ENCODE measurements around the gene DICER1.
"Not testable (repeated sequence)": the region's sequence is repeated elsewhere in the genome, so short reads cannot be mapped to it uniquely, and the experiment has no call there.

Gene DICER1

GRCh38 chr14:95182379-95182778, 25.1 kb upstream of the DICER1 start:
- Histone ChIP-seq H3K79me2 (ENCODE audit: low read length) (no peaks in the 10 kb centered on the region), H2AFZ (ENCODE audit: low read length) (no peak overlapping the region), H3K4me3 (ENCODE audit: low read length) (no peak overlapping the region), H3K4me1 (ENCODE audit: low read length) (no peaks in the 10 kb centered on the region), H4K20me1 (ENCODE audit: insufficient read depth, low read length) (no peaks in the 10 kb centered on the region), H3K9me3 (replicated peaks; ENCODE audit: insufficient read depth, low read length) (no peaks in the 10 kb centered on the region), H3F3A (ENCODE audit: insufficient read depth, low read length) (no peaks in the 10 kb centered on the region), H3K9ac (ENCODE audit: low read length) (no peak overlapping the region), H3K36me3 (replicated peaks; ENCODE audit: insufficient read depth, low read length) (no peaks in the 10 kb centered on the region), H3K27ac (ENCODE audit: low read length) (no peak overlapping the region), H3K9me2 (replicated peaks; ENCODE audit: insufficient read depth, low read length) (no peaks in the 10 kb centered on the region), H3K27me3 (replicated peaks; ENCODE audit: insufficient read depth, low read length) (no peaks in the 10 kb centered on the region), H3K4me2 (ENCODE audit: low read depth, low read length) (no peak overlapping the region)
- TF ChIP-seq EZH2 (optimal IDR thresholded peaks at IDR 0.05; ENCODE audit: low read depth, low read length) (no peak), EZH2phosphoT487 (IDR thresholded peaks at IDR 0.05; ENCODE audit: low read length) (no peak)
- TF ChIP-seq, protein P1, sequence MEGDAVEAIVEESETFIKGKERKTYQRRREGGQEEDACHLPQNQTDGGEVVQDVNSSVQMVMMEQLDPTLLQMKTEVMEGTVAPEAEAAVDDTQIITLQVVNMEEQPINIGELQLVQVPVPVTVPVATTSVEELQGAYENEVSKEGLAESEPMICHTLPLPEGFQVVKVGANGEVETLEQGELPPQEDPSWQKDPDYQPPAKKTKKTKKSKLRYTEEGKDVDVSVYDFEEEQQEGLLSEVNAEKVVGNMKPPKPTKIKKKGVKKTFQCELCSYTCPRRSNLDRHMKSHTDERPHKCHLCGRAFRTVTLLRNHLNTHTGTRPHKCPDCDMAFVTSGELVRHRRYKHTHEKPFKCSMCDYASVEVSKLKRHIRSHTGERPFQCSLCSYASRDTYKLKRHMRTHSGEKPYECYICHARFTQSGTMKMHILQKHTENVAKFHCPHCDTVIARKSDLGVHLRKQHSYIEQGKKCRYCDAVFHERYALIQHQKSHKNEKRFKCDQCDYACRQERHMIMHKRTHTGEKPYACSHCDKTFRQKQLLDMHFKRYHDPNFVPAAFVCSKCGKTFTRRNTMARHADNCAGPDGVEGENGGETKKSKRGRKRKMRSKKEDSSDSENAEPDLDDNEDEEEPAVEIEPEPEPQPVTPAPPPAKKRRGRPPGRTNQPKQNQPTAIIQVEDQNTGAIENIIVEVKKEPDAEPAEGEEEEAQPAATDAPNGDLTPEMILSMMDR (IDR thresholded peaks at IDR 0.05; ENCODE audit: low read length), result no peak
- no peak for DNase-seq

- Histone ChIP-seq H3K4me2 (ENCODE audit: low read depth, low read length) (no peak overlapping the region), H3F3A (ENCODE audit: insufficient read depth, low read length) (no peaks in the 10 kb centered on the region), H2AFZ (ENCODE audit: low read length) (no peak overlapping the region), H3K36me3 (replicated peaks; ENCODE audit: insufficient read depth, low read length) (no peaks in the 10 kb centered on the region), H3K9me2 (replicated peaks; ENCODE audit: insufficient read depth, low read length) (no peaks in the 10 kb centered on the region), H3K9ac (ENCODE audit: low read length) (no peak overlapping the region), H3K27me3 (replicated peaks; ENCODE audit: insufficient read depth, low read length) (no peaks in the 10 kb centered on the region), H4K20me1 (ENCODE audit: insufficient read depth, low read length) (no peaks in the 10 kb centered on the region), H3K9me3 (replicated peaks; ENCODE audit: insufficient read depth, low read length) (no peaks in the 10 kb centered on the region), H3K79me2 (ENCODE audit: low read length) (no peaks in the 10 kb centered on the region), H3K4me1 (ENCODE audit: low read length) (no peaks in the 10 kb centered on the region), H3K27ac (ENCODE audit: low read length) (no peak overlapping the region), H3K4me3 (ENCODE audit: low read length) (no peak overlapping the region)
- TF ChIP-seq, protein P1 (IDR thresholded peaks at IDR 0.05; ENCODE audit: low read length), result no peak
- TF ChIP-seq EZH2phosphoT487 (IDR thresholded peaks at IDR 0.05; ENCODE audit: low read length) (no peak), EZH2 (optimal IDR thresholded peaks at IDR 0.05; ENCODE audit: low read depth, low read length) (no peak)
- no peak for DNase-seq
Observed at GRCh38 chr14:95180966-95181741, 23.8 kb upstream of the DICER1 start.

GRCh38 chr14:95175670-95176069, 18.3 kb upstream of the DICER1 start:
- H2AFZ ChIP-seq (ENCODE audit: low read length); H3K27ac ChIP-seq (ENCODE audit: low read length); H3K9ac ChIP-seq (ENCODE audit: low read length); H3K9me3 ChIP-seq (replicated peaks; ENCODE audit: insufficient read depth, low read length); H3K4me3 ChIP-seq (ENCODE audit: low read length); H3K4me1 ChIP-seq (ENCODE audit: low read length); H3K4me2 ChIP-seq (ENCODE audit: low read depth, low read length); H3F3A ChIP-seq (ENCODE audit: insufficient read depth, low read length); H4K20me1 ChIP-seq (ENCODE audit: insufficient read depth, low read length); H3K36me3 ChIP-seq (replicated peaks; ENCODE audit: insufficient read depth, low read length); DNase-seq; H3K79me2 ChIP-seq (ENCODE audit: low read length); H3K9me2 ChIP-seq (replicated peaks; ENCODE audit: insufficient read depth, low read length); H3K27me3 ChIP-seq (replicated peaks; ENCODE audit: insufficient read depth, low read length): not testable (repeated sequence)

DNA sequence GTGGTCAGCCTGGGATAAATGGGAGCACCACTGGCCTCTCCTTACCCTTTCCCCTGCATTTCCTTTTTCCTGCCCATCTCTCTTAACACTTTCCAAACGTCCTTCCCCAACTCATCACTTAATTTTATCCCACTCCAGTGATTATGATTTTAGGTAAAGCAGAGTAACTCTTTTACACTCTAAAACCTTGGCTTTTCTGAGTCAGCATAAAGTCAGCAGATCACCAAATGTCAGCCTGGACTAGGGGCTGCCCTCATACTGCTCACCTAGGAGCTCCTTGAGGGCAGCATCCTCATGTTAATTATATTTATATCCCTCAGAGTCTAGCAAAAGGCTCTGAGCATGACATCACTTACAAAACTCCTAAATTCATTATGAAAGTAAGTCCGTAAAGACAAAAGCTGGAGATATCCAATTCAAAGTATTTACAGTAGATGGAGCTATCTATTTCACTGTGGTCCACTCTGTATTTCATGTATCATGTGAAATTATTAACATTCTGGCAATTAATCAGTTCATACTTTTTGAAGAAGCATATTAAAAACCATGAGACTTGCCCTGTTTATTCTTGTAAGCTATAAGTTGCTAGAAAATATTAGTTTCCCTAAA, 17.0 kb upstream of the DICER1 start:
- TF ChIP-seq EZH2phosphoT487 (IDR thresholded peaks at IDR 0.05; ENCODE audit: low read length), result no peak
- TF ChIP-seq, protein P1 (IDR thresholded peaks at IDR 0.05; ENCODE audit: low read length), result no peak
- no peak for TF ChIP-seq EZH2 (optimal IDR thresholded peaks at IDR 0.05; ENCODE audit: low read depth, low read length)
- Histone ChIP-seq H3K9ac (ENCODE audit: low read length) (no peak overlapping the region), H3K9me2 (replicated peaks; ENCODE audit: insufficient read depth, low read length) (no peaks in the 10 kb centered on the region), H4K20me1 (ENCODE audit: insufficient read depth, low read length) (no peaks in the 10 kb centered on the region), H3K36me3 (replicated peaks; ENCODE audit: insufficient read depth, low read length) (no peaks in the 10 kb centered on the region), H3K79me2 (ENCODE audit: low read length) (no peaks in the 10 kb centered on the region), H2AFZ (ENCODE audit: low read length) (no peak overlapping the region), H3K9me3 (replicated peaks; ENCODE audit: insufficient read depth, low read length) (no peaks in the 10 kb centered on the region), H3K27me3 (replicated peaks; ENCODE audit: insufficient read depth, low read length) (no peaks in the 10 kb centered on the region), H3K4me1 (ENCODE audit: low read length) (no peaks in the 10 kb centered on the region), H3K4me2 (ENCODE audit: low read depth, low read length) (no peak overlapping the region), H3K4me3 (ENCODE audit: low read length) (no peak overlapping the region), H3K27ac (ENCODE audit: low read length) (no peak overlapping the region), H3F3A (ENCODE audit: insufficient read depth, low read length) (no peaks in the 10 kb centered on the region)
- DNase-seq, result no peak

All from MM.1S (cell line).